Activated CD8-positive, alpha-beta T cell treated with anti-CD3 and anti-CD28 coated beads for 36 hours (primary cell): ENCODE data around the gene MYO1A. TPM values are rescaled to one million over a fixed set of nuclear protein-coding genes. Genes with fewer than 3 reads are reported as not detected.

Experiments used
- ATAC-seq: fragments of 200-7000 bp; cut with Tn5 transposase; one replicate; pipeline ENCODE4 v1.10.0; 2021; ENCODE audit warnings: mild to moderate bottlenecking, moderate library complexity
- CTCF ChIA-PET: fragments of 350-600 bp; sonication (Branson Sonifier 250); formaldehyde crosslinking; loops from one replicate; lab custom pipeline; 2021; ENCODE audit warnings: antibody characterized with exemption; lab: Charles Lee
- POLR2A ChIA-PET: fragments of 350-600 bp; sonication (Branson Sonifier 250); formaldehyde crosslinking; loops from one replicate; lab custom pipeline; 2021; ENCODE audit warnings: antibody characterized with exemption; lab: Charles Lee
- DNase-seq: peaks from one replicate; pipeline ENCODE4 v3.0.0-alpha.2; 2020
- H3K27ac Mint-ChIP-seq: one replicate; pipeline ENCODE4 v1.8.0; 2021; ENCODE audit warnings: mild to moderate bottlenecking, mixed read lengths
- H3K27me3 Mint-ChIP-seq: one replicate; pipeline ENCODE4 v1.8.0; 2021; ENCODE audit warnings: mixed read lengths
- H3K36me3 Mint-ChIP-seq: one replicate; pipeline ENCODE4 v1.8.0; 2021; ENCODE audit warnings: low read depth, mixed read lengths
- H3K4me1 Mint-ChIP-seq: one replicate; pipeline ENCODE4 v1.8.0; 2021; ENCODE audit warnings: low read depth, mixed read lengths
- H3K4me3 Mint-ChIP-seq: one replicate; pipeline ENCODE4 v1.8.0; 2021; ENCODE audit warnings: mild to moderate bottlenecking, moderate library complexity, mixed read lengths
- H3K9me3 Mint-ChIP-seq: one replicate; pipeline ENCODE4 v1.8.0; 2021; ENCODE audit warnings: mixed read lengths
- intact Hi-C: fragments of 100-400 bp; cut with micrococcal nuclease; formaldehyde crosslinking; loops from one replicate; pipeline ENCODE4 v1.10.0; 2022
- total RNA-seq, 2 experiments: library from RNA; stranded (reverse); gene quantifications; one replicate each; pipeline ENCODE4 v1.2.3, GENCODE V29; 2021
- TF ChIP-seq, protein P1 (sequence below): fragments of 200-600 bp; IDR thresholded peaks from one replicate; pipeline ENCODE4 v1.8.0; 2022; ENCODE audit warnings: antibody characterized with exemption, mild to moderate bottlenecking

The MYO1A gene
- total RNA-seq, 2 experiments from 2014 or later = 2.1 to 2.6 TPM

DNA sequence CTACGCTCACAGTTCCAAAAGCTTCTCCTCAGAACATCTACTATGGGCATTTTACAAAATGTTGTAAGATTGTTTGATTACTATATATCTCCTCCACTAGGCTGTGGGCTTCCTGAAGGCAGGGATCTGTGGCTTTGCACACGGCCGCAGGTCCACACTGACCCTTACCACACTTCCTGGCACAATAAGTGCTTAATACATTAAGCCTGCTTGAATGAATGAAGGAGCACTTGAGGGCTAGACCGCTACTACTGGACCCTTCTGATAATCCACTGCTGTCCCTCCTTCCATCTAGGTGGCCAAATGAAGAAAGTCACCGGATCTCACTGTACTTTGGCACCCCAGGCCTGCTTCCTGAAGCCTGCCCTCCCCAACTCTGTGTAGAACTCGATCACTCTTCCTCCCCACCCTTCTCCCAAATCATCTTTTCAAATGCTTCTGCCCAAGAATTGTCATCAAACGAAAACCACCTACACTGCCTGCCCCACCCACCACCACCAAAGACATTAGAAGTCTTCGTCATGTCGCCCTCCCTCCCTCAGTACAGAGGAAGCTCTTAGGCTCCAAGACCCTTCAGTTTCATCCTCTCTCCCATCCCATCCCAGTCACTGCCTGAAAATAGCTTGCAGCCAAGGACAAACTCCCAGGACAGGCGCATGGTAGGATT, 43.0 kb downstream of the MYO1A start:
- Mint-ChIP-seq H3K9me3 (no peaks in the 10 kb centered on the region), H3K27ac (peak overlapping the region; percentile 68), H3K4me3 (peak overlapping the region; percentile 68), H3K27me3 (no peaks in the 10 kb centered on the region), H3K36me3 (peaks cover 23% of the 10 kb centered on the region), H3K4me1 (peaks cover 45% of the 10 kb centered on the region)
- peak; percentile 4 for ATAC-seq
- intact Hi-C loops = loop anchor here (5.0 kb wide), 1 partner anchor 105 kb away; the partner anchor contains the start of gene STAT6
- TF ChIP-seq, protein P1, sequence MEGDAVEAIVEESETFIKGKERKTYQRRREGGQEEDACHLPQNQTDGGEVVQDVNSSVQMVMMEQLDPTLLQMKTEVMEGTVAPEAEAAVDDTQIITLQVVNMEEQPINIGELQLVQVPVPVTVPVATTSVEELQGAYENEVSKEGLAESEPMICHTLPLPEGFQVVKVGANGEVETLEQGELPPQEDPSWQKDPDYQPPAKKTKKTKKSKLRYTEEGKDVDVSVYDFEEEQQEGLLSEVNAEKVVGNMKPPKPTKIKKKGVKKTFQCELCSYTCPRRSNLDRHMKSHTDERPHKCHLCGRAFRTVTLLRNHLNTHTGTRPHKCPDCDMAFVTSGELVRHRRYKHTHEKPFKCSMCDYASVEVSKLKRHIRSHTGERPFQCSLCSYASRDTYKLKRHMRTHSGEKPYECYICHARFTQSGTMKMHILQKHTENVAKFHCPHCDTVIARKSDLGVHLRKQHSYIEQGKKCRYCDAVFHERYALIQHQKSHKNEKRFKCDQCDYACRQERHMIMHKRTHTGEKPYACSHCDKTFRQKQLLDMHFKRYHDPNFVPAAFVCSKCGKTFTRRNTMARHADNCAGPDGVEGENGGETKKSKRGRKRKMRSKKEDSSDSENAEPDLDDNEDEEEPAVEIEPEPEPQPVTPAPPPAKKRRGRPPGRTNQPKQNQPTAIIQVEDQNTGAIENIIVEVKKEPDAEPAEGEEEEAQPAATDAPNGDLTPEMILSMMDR = peak; percentile 19
- CTCF ChIA-PET = interaction anchor here (0.7 to 9.9 kb wide), 14 partner anchors 8 to 252 kb away, joined by 3 to 123 read pairs (median 5); partner anchors contain the start of gene STAT6
- DNase-seq = peak; percentile 52
- POLR2A ChIA-PET = interaction anchor here (1.3 to 3.3 kb wide), 4 partner anchors 20 to 62 kb away, joined by 3 to 11 read pairs (median 4); no protein-coding TSS in a partner anchor

DNA sequence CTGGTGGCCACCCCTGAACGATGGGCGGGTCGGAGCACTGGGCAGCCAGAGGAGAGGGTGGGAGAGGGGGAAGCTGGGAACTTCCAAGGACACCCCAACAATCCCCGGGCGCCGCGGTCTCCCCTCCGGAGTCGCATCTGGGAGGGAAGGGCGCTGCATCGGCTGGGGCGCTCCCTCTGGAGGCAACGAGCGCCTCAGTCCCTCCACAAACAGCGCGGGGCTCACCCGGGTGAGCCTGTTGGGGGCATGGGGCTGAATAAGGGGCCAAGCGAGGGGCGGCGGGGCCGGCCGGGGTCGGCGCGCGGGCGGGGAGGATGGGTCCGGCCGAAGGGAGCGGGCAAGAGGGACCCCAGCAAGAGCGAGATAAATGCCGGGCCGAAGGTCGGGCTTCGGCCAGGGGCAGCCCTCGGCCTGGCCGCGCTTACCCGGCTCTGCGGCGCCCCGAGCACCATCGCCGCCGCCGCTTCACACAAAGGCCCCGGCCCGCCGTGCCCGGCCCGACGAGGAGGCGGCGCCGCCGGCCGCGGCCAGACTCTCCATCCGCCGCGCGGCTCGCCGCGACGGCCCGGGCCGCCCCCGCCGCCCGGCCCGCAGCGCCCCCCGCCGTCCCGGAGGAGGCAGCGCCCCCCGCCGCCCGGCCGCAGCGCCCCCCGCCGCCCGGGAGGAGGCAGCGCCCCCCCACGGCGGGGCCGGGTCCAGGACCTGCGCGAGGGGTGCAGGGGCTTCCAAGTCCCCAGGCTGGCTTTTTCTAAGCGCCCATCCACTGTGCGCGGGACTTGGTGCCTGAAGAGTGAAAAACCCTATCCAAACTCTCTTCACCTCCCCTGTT, 43.7 kb downstream of the MYO1A start, which contains the start of gene ZBTB39:
Gene ZBTB39, minus strand, starts transcription at position 567 of the 829 bp plus-strand sequence. CDS start 1,629 bp downstream, outside the sequence.
- CTCF ChIA-PET = interaction anchor here (0.7 to 9.9 kb wide), 20 partner anchors 9 to 248 kb away, joined by 3 to 123 read pairs (median 6); partner anchors contain the start of genes STAT6 and TAC3
- Mint-ChIP-seq H3K36me3 (peaks cover 27% of the 10 kb centered on the region), H3K27ac (peak within 1 kb of the TSS; percentile 80), H3K9me3 (no peaks in the 10 kb centered on the region), H3K4me1 (peaks cover 45% of the 10 kb centered on the region), H3K4me3 (peak within 1 kb of the TSS; percentile 83), H3K27me3 (no peaks in the 10 kb centered on the region)
- POLR2A ChIA-PET = interaction anchor here (0.7 to 3.3 kb wide), 5 partner anchors 8 to 127 kb away, joined by 3 to 11 read pairs (median 3); no protein-coding TSS in a partner anchor
- TF ChIP-seq, protein P1 = peak; percentile 34
- peak; percentile 65 for DNase-seq
- intact Hi-C loops = loop anchor here (5.0 kb wide), 1 partner anchor 106 kb away; the partner anchor contains the start of gene STAT6
- ATAC-seq = peak; percentile 83

DNA sequence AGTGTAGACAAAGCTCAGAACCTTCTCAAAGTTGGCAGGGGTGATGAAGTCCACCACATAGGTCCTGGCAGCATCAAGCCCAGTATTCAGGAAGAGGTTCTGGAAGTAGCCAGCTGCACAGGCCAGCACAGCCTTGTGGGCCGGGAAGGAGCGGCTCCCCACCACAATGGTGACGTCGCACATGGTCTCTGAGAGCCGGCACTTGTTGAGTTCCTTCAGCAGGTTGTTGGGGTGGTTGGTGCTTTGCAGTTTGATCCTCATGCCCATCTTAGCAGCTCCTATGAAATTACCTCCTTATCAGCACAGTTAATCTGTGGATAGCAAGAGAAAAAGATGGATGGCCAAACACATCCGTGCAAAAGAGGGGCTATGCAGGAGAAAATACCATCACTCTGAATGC, 45.3 kb downstream of the MYO1A start:
- Mint-ChIP-seq H3K27me3 (no peaks in the 10 kb centered on the region), H3K4me3 (peak overlapping the region; percentile 83), H3K4me1 (peaks cover 58% of the 10 kb centered on the region), H3K27ac (no peak overlapping the region), H3K36me3 (peaks cover 36% of the 10 kb centered on the region), H3K9me3 (no peaks in the 10 kb centered on the region)
- no peak for ATAC-seq
- no peak for DNase-seq
- POLR2A ChIA-PET = interaction anchor here (0.8 to 4.9 kb wide), 9 partner anchors 10 to 279 kb away, joined by 3 to 25 read pairs (median 5); partner anchors contain the start of genes LRP1, NACA and STAT6
- CTCF ChIA-PET = interaction anchor here (0.9 to 9.9 kb wide), 22 partner anchors 8 to 250 kb away, joined by 3 to 123 read pairs (median 5); partner anchors contain the start of genes HSD17B6, STAT6 and TAC3
- intact Hi-C loops = loop anchor here (5.0 kb wide), 1 partner anchor 108 kb away; the partner anchor contains the start of gene STAT6
- TF ChIP-seq, protein P1 = no peak

DNA sequence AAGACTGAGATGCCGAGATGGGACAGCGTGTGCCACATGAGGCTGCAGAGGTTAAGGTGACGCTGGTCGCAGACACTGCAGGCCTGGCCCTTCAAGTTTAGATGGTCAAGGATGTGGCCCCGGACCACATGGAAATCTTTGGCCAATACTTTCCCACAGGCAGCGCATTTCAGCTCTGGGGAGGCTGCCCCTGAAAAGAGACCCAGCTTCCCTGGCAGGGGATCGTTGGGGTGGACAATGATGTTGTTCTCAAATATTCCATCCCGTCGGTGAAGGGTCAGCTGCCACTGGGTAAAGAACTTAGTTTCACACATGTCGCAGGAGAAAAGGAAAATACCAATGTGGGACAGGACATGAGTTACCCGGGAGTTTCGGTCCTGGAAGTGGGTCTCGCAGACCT, 46.5 kb downstream of the MYO1A start:
- intact Hi-C loops = no loop called here

More for the DNA sequence above, 46.5 kb downstream of the MYO1A start:
- no peak overlapping the region for H3K4me3 Mint-ChIP-seq
- DNase-seq (no peak), ATAC-seq (no peak)
- peaks cover 64% of the 10 kb centered on the region for H3K4me1 Mint-ChIP-seq
- CTCF ChIA-PET = interaction anchor here (0.8 to 9.9 kb wide), 15 partner anchors 9 to 249 kb away, joined by 3 to 123 read pairs (median 11); partner anchors contain the start of gene STAT6
- peaks cover 41% of the 10 kb centered on the region for H3K36me3 Mint-ChIP-seq
- H3K9me3 Mint-ChIP-seq = no peaks in the 10 kb centered on the region
- no peak overlapping the region for H3K27ac Mint-ChIP-seq
- POLR2A ChIA-PET = interaction anchor here (1.1 to 4.9 kb wide), 6 partner anchors 9 to 276 kb away, joined by 3 to 25 read pairs (median 4); partner anchors contain the start of genes LRP1 and STAT6
- no peaks in the 10 kb centered on the region for H3K27me3 Mint-ChIP-seq
- TF ChIP-seq, protein P1 = no peak
